OCI-LY7 (cell line): ENCODE measurements around the gene PLS3.

Experiments
- EZH2phosphoT487 ChIP-seq: fragments of 200-600 bp; sonication (generic); IDR thresholded peaks from 2 replicates; pipeline ENCODE4 v1.6.1; 2018; ENCODE audit warnings: low read depth, borderline replicate concordance, mild to moderate bottlenecking, mixed run types, antibody characterized with exemption, low read length, moderate library complexity, mixed read lengths
- TF ChIP-seq, protein P1 (sequence below): fragments of 200-600 bp; sonication (generic); conservative IDR thresholded peaks from 2 replicates; pipeline ENCODE4 v1.5.1; 2014; ENCODE audit warnings: mild to moderate bottlenecking, antibody characterized with exemption, low read length, moderate library complexity, mixed read lengths

DNA sequence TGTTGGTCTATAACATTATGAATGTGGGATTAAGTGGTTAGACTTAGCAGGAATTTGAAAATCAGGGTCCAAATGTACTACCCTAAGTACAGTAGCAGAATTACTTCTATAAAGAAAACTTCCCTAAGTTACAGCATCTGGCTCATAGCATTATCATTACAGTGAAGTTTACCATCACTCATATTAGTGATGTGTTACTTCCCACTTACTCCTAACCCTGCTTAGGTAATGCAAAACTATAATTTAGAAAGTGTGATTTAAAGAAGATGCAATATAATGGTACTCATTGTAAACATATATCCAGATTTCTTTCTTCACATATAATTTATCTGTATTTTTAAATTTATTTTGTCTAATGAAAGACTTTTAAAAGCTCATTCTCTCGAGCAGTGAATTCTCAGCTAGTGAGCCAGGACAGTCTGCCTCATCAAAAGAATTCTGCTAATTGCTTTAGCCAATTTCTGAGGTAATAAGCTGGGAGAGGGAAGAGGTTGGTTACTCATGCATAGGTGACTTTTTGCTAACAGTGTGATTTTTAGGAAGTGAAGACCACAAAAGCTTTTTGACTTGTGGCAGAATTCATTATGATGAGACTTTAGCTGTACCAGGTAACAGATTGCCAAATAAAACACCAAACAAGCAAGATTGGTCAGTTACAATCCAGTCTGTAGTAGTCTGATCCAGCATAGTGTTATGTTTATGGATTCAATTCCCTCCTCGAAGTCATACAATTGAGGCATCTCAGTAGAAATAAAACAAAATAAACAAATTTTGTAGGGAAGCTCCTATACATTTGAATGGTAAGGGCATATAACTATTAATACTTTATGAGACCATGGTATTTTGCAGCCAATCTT is 21.0 kb downstream of the PLS3 start:
- TF ChIP-seq, protein P1, sequence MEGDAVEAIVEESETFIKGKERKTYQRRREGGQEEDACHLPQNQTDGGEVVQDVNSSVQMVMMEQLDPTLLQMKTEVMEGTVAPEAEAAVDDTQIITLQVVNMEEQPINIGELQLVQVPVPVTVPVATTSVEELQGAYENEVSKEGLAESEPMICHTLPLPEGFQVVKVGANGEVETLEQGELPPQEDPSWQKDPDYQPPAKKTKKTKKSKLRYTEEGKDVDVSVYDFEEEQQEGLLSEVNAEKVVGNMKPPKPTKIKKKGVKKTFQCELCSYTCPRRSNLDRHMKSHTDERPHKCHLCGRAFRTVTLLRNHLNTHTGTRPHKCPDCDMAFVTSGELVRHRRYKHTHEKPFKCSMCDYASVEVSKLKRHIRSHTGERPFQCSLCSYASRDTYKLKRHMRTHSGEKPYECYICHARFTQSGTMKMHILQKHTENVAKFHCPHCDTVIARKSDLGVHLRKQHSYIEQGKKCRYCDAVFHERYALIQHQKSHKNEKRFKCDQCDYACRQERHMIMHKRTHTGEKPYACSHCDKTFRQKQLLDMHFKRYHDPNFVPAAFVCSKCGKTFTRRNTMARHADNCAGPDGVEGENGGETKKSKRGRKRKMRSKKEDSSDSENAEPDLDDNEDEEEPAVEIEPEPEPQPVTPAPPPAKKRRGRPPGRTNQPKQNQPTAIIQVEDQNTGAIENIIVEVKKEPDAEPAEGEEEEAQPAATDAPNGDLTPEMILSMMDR, result no peak
- TF ChIP-seq EZH2phosphoT487, result no peak
